ENCODE data around the gene PYHIN1. TPM values are rescaled to one million over a fixed set of nuclear protein-coding genes. Genes with fewer than 3 reads are reported as not detected.

PYHIN1 gene
- total RNA-seq, 2 experiments from 2014 or later = 14.3 to 17.4 TPM

DNA sequence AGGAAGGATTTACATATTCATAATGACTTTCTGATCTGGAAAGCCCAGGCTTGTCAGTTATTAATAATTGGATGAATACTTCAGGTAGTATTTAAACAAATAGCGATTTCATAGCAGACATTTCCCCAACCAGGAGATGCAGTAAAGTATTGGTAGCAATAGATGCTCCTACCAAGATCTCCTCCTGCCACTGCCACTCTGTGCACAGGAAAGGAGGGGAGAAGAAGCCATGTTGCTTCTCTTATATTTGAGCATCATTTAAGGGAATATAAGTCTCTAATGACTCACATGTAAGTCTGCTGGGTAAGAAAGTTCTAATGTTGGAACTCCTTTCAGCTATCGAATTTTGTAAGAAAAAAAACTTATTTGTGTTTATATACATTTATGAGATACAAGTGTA lies 77.9 kb downstream of the PYHIN1 start:
- ChIA-PET POLR2A (interaction anchor here (0.7 to 2.3 kb wide), 4 partner anchors 12 to 67 kb away, joined by 3 to 28 read pairs (median 6); partner anchors contain the start of gene AIM2), CTCF (interaction anchor here (2.3 to 3.8 kb wide), 2 partner anchors 12 to 67 kb away, joined by 11 to 21 read pairs; partner anchors contain the start of gene AIM2)

DNA sequence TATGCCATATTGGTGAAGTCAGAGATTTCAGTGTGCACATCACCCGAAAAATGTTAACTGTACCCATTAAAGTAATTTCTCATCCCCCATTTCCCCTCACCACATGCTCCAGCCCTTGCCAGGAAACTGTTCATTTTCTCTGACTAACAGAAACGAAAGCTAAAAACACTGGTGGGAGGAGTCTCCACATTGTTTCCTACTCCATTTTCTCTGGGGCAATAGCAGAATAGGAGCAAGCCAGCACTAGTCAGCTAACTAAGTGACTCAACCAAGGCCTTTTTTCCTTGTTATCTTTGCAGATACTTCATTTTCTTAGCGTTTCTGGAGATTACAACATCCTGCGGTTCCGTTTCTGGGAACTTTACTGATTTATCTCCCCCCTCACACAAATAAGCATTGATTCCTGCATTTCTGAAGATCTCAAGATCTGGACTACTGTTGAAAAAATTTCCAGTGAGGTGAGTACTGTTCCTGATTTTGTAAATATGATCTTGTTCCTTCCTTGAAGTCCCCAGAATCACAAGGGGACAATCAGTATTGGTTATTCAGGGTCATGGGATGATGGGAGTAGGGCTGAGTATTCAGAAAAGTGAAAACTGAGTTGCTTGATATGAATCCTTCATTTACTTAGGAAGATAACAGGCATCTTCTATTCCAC lies 78.5 kb downstream of the PYHIN1 start, which contains the start of gene IFI16:
Gene IFI16, plus strand, starts transcription at position 204 of the 658 bp plus-strand sequence. CDS start 4,774 bp downstream, outside the sequence.
- ChIA-PET CTCF (interaction anchor here (2.3 to 3.8 kb wide), 2 partner anchors 12 to 67 kb away, joined by 11 to 21 read pairs; partner anchors contain the start of gene AIM2), POLR2A (interaction anchor here (0.7 to 2.3 kb wide), 4 partner anchors 12 to 191 kb away, joined by 3 to 28 read pairs (median 6); partner anchors contain the start of gene AIM2)

- CTCF ChIA-PET = interaction anchor here (2.3 to 3.8 kb wide), 2 partner anchors 13 to 66 kb away, joined by 11 to 21 read pairs; partner anchors contain the start of gene AIM2
- POLR2A ChIA-PET = interaction anchor here (0.7 to 2.3 kb wide), 3 partner anchors 66 to 192 kb away, joined by 3 to 28 read pairs (median 3); partner anchors contain the start of gene AIM2
These were observed 79.0 kb downstream of the PYHIN1 start for GRCh38 chr1:159010391-159010790.

- ChIA-PET CTCF (interaction anchor here (2.3 to 3.8 kb wide), 2 partner anchors 13 to 66 kb away, joined by 11 to 21 read pairs; partner anchors contain the start of gene AIM2), POLR2A (interaction anchor here (0.7 to 2.3 kb wide), 2 partner anchors 66 to 80 kb away, joined by 3 to 28 read pairs; partner anchors contain the start of gene AIM2)
These were observed 79.6 kb downstream of the PYHIN1 start for GRCh38 chr1:159011001-159011400.

DNA sequence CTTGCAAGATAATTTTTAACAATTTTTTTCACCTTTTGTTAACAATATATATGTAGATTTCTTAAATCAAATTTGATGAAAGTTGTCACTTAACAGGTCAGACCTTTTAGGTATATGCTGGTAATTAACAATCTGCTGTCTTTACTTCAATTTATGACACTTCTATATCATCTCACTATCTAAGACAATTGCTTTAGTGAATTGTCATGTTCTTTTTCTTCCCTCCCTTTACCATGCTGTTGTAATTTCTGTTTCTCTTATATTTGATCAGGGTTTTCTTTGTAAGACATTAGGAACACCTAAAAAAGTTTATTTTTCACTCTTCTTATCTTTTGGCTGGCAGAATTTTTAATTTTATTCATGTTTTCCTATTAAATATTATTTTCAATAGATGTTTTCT lies 80.4 kb downstream of the PYHIN1 start:
- ChIA-PET CTCF (interaction anchor here (1.4 kb wide), 1 partner anchor 65 kb away, joined by 7 read pairs; the partner anchor contains the start of gene AIM2), POLR2A (interaction anchor here (0.5 to 3.7 kb wide), 2 partner anchors 65 to 199 kb away, joined by 3 to 25 read pairs; partner anchors contain the start of gene AIM2)

DNA sequence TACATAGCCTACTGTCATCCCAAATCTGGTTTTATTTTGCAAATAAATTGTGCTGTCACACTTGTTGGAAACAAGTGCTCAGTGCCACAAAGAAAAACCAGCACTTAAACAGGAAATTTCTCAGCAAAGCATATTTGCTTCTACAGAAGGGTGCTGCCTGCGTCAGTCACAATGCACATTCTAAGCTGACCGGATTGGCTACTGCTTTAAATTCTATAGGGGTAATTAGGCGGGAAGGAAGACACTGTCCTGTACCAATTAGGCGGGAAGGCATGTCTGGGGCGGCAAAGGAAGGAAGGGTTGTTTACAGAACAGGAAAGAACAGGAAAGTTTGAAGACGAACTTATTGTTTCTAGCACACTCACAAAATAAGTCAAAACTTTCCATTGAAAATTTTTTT lies 81.1 kb downstream of the PYHIN1 start:
- POLR2A ChIA-PET = interaction anchor here (3.7 kb wide), 1 partner anchor 64 kb away, joined by 25 read pairs; the partner anchor contains the start of gene AIM2
- CTCF ChIA-PET = interaction anchor here (1.4 kb wide), 1 partner anchor 64 kb away, joined by 7 read pairs; the partner anchor contains the start of gene AIM2

- ChIA-PET CTCF (no interaction called here), POLR2A (interaction anchor here (3.7 kb wide), 1 partner anchor 63 kb away, joined by 25 read pairs; the partner anchor contains the start of gene AIM2)
These were observed 82.7 kb downstream of the PYHIN1 start for GRCh38 chr1:159014003-159014571.

DNA sequence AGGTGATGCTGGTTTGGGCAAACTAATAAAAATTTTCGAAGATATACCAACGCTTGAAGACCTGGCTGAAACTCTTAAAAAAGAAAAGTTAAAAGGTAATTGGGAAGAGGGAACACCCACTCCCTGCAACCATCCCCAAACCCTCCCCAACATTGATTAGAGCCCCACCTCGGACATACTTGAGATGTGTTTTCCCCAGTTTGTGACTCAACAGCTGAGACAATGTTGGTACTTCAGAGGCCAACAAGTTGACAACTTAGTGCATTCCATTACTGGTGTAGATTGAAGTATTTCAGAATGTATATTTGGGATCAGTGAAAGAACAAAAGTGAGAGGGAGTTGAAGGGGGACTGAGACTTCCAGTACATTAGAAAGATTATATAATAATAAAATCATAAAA lies 83.5 kb downstream of the PYHIN1 start:
- ChIA-PET POLR2A (interaction anchor here (3.7 kb wide), 1 partner anchor 62 kb away, joined by 25 read pairs; the partner anchor contains the start of gene AIM2), CTCF (interaction anchor here (1.2 kb wide), 1 partner anchor 62 kb away, joined by 3 read pairs; the partner anchor contains the start of gene AIM2)

GRCh38 chr1:159015440-159015909 lies 84.1 kb downstream of the PYHIN1 start:
- ChIA-PET CTCF (interaction anchor here (1.2 kb wide), 1 partner anchor 62 kb away, joined by 3 read pairs; the partner anchor contains the start of gene AIM2), POLR2A (interaction anchor here (0.8 to 3.7 kb wide), 2 partner anchors 8 to 61 kb away, joined by 4 to 25 read pairs; partner anchors contain the start of gene AIM2)

DNA sequence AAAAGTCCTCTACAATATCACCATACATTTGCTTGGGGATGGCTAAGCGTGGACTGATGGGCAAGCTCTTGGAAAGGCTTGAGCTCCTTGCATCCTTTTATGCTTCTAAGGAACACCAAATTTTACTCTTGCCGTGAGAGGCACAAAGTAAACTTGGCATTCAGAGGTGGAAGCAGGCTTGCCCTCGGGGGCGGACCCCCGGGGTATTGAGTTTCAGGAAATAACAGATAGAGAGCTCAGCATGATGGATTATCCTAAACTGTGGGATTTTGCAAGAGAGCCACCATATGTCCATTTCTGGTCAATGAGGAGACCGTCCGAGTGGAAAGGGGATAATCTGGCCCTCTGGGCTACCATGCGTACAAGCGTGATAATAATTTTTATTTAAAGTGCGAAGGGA lies 92.4 kb downstream of the PYHIN1 start:
- ChIA-PET CTCF (no interaction called here), POLR2A (no interaction called here)

GRCh38 chr1:159025043-159025442 lies 93.7 kb downstream of the PYHIN1 start:
- CTCF ChIA-PET = no interaction called here
- POLR2A ChIA-PET = no interaction called here

Other genes with a start within 250 kb of the PYHIN1 start
- not detected for gene SPTA1, start 244.8 kb upstream of the PYHIN1 start, total RNA-seq
- not detected for gene OR6K2, start 230.9 kb upstream of the PYHIN1 start, total RNA-seq
- not detected for gene OR6K3, start 210.8 kb upstream of the PYHIN1 start, total RNA-seq
- not detected for gene OR6K6, start 176.8 kb upstream of the PYHIN1 start, total RNA-seq
- gene OR6N1, start 159.4 kb upstream of the PYHIN1 start, total RNA-seq = not detected
- not detected for gene OR6N2, start 150.3 kb upstream of the PYHIN1 start, total RNA-seq
- gene MNDA, start 100.2 kb upstream of the PYHIN1 start, total RNA-seq = not detected
- 100 to 1,000 TPM; 203 to 212 TPM for gene IFI16, start 78.4 kb downstream of the PYHIN1 start, total RNA-seq
- gene AIM2, start 145.2 kb downstream of the PYHIN1 start, total RNA-seq = 10 to 100 TPM; 64.8 to 64.9 TPM
- gene CADM3, start 240.1 kb downstream of the PYHIN1 start, total RNA-seq = not detected

Measured in activated CD8-positive, alpha-beta memory T cell treated with anti-CD3 and anti-CD28 coated beads for 36 hours (primary cell).